Thyroid gland (tissue), 4 donors: ENCODE results near the gene ID2. TPM values are rescaled to one million over a fixed set of nuclear protein-coding genes. Genes with fewer than 3 reads are reported as not detected.

Experiments
- DNase-seq, 2 donors: peaks; one replicate each; pipeline ENCODE4 v3.0.0-alpha.2; 2019
- H3K27ac ChIP-seq, 3 donors: fragments of 200-600 bp; sonication (generic); 1 replicate in 2 of 3; 2 replicates in 1 of 3; pipeline ENCODE4 v1.5.1; 2016 to 2019; ENCODE audit warnings: mild to moderate bottlenecking in 1 of 3, moderate library complexity in 1 of 3
- H3K27me3 ChIP-seq: fragments of 200-600 bp; sonication (generic); one replicate; pipeline ENCODE4 v1.5.1; 2019
- H3K36me3 ChIP-seq, 2 donors: fragments of 200-600 bp; sonication (generic); one replicate each; pipeline ENCODE4 v1.5.1; 2016 to 2019
- H3K4me1 ChIP-seq, 2 donors: fragments of 200-600 bp; sonication (generic); one replicate each; pipeline ENCODE4 v1.5.1; 2017 to 2019
- H3K4me3 ChIP-seq, 3 donors: fragments of 200-600 bp; sonication (generic); replicated peaks in 1 of 3; 1 replicate in 2 of 3; 2 replicates in 1 of 3; pipeline ENCODE4 v1.5.1; 2016; ENCODE audit warnings: mild to moderate bottlenecking in 1 of 3
- H3K9me3 ChIP-seq: fragments of 200-600 bp; sonication (generic); one replicate; pipeline ENCODE4 v1.5.1; 2017
- CTCF ChIP-seq, 6 experiments: fragments of 200-600 bp in 3 of 6; fragments of 450-650 bp in 3 of 6; sonication (generic) in 3 of 6; IDR thresholded peaks; one replicate each; pipeline ENCODE4 v1.5.1; 2016 to 2019; ENCODE audit warnings: antibody characterized with exemption in 6 of 6, mild to moderate bottlenecking in 2 of 6, inconsistent platforms in 1 of 6, moderate library complexity in 1 of 6
- POLR2A ChIP-seq, 2 donors: fragments of 450-650 bp; IDR thresholded peaks; one replicate each; pipeline ENCODE4 v1.6.1; 2017; ENCODE audit warnings: antibody characterized with exemption in 2 of 2, mild to moderate bottlenecking in 2 of 2, moderate library complexity in 1 of 2
- WGBS, 2 donors: methylation state at CpG; one replicate each; pipeline ENCODE4 v1.1.5; 2017; 5-methylcytosine and 5-hydroxymethylcytosine counted together
- intact Hi-C: fragments of 100-400 bp; cut with DNase I; formaldehyde crosslinking; loops from one replicate; pipeline ENCODE4 v1.15.1; 2023
- total RNA-seq, 4 donors: library from RNA; depleted of rRNA; stranded (reverse); fragments of >200 nt; gene quantifications; one replicate each; pipeline ENCODE4 v1.2.3, GENCODE V29; 2016

The ID2 gene
- 100 to 1,000 TPM; 226 to 298 (median 247) TPM for total RNA-seq

GRCh38 chr2:8681786-8682692 lies at the start of gene ID2:
ID2 (plus strand) TSS chr2:8682056; CDS start chr2:8682166, 110 bp downstream.
- TF ChIP-seq POLR2A (IDR thresholded peaks at IDR 0.05) (peak; percentile 100), CTCF (IDR thresholded peaks at IDR 0.05) (peak in 1 of 6 experiments; percentile 7)
- peak; percentile 99 for DNase-seq
- 0% methylated on average over 13 to 27 of the region's 70 CpGs for WGBS, 2 donors
- H3K4me3 ChIP-seq, result peak within 1 kb of the TSS; percentile 39 to 99 (median 73)
- H3K4me1 ChIP-seq, result peaks cover 23 to 27% of the 10 kb centered on the region in 2 donors
- intact Hi-C loops, result no loop called here
- H3K27ac ChIP-seq, result peak within 1 kb of the TSS; percentile 99 to 100 (median 100)
- no peaks in the 10 kb centered on the region for H3K27me3 ChIP-seq
- H3K36me3 ChIP-seq, result no peaks in the 10 kb centered on the region
- no peaks in the 10 kb centered on the region for H3K9me3 ChIP-seq

GRCh38 chr2:8632755-8633154 lies 49.1 kb upstream of the ID2 start:
- intact Hi-C loops, result no loop called here
- Histone ChIP-seq H3K27me3 (no peaks in the 10 kb centered on the region), H3K27ac (no peak overlapping the region), H3K36me3 (no peaks in the 10 kb centered on the region), H3K4me3 (no peak overlapping the region), H3K9me3 (no peaks in the 10 kb centered on the region), H3K4me1 (peaks cover 17 to 27% of the 10 kb centered on the region in 2 donors)
- no peak for DNase-seq
- TF ChIP-seq CTCF (IDR thresholded peaks at IDR 0.05) (no peak), POLR2A (IDR thresholded peaks at IDR 0.05) (no peak)
- WGBS, 2 donors, result 97% methylated on average over 11 of the region's 11 CpGs

- Histone ChIP-seq H3K4me1 (peaks cover 14 to 25% of the 10 kb centered on the region in 2 donors), H3K27ac (no peak overlapping the region), H3K36me3 (no peaks in the 10 kb centered on the region), H3K4me3 (no peak overlapping the region), H3K27me3 (no peaks in the 10 kb centered on the region), H3K9me3 (no peaks in the 10 kb centered on the region)
- no peak for DNase-seq
- 88 to 91% methylated on average over 7 of the region's 7 CpGs for WGBS, 2 donors
- no peak for TF ChIP-seq CTCF (IDR thresholded peaks at IDR 0.05)
- no peak for TF ChIP-seq POLR2A (IDR thresholded peaks at IDR 0.05)
- intact Hi-C loops, result no loop called here
Observed at GRCh38 chr2:8633186-8633734, 48.6 kb upstream of the ID2 start.

GRCh38 chr2:8633735-8634313 lies 48.0 kb upstream of the ID2 start:
- no peaks in the 10 kb centered on the region for H3K36me3 ChIP-seq
- H3K9me3 ChIP-seq, result no peaks in the 10 kb centered on the region
- TF ChIP-seq POLR2A (IDR thresholded peaks at IDR 0.05) (no peak), CTCF (IDR thresholded peaks at IDR 0.05) (no peak)
- 78 to 88% methylated on average over 14 of the region's 14 CpGs for WGBS, 2 donors
- H3K27ac ChIP-seq, result no peak overlapping the region
- intact Hi-C loops, result no loop called here
- no peaks in the 10 kb centered on the region for H3K27me3 ChIP-seq
- H3K4me1 ChIP-seq, result peaks cover 11 to 20% of the 10 kb centered on the region in 2 donors
- no peak for DNase-seq
- H3K4me3 ChIP-seq, result no peak overlapping the region
